ENCODE results near the gene AGAP1.

The AGAP1 gene

GRCh38 chr2:235960011-235960715, 466.3 kb downstream of the AGAP1 start:
- no peak for DNase-seq (ENCODE audit: low read depth, low spot score)

DNA sequence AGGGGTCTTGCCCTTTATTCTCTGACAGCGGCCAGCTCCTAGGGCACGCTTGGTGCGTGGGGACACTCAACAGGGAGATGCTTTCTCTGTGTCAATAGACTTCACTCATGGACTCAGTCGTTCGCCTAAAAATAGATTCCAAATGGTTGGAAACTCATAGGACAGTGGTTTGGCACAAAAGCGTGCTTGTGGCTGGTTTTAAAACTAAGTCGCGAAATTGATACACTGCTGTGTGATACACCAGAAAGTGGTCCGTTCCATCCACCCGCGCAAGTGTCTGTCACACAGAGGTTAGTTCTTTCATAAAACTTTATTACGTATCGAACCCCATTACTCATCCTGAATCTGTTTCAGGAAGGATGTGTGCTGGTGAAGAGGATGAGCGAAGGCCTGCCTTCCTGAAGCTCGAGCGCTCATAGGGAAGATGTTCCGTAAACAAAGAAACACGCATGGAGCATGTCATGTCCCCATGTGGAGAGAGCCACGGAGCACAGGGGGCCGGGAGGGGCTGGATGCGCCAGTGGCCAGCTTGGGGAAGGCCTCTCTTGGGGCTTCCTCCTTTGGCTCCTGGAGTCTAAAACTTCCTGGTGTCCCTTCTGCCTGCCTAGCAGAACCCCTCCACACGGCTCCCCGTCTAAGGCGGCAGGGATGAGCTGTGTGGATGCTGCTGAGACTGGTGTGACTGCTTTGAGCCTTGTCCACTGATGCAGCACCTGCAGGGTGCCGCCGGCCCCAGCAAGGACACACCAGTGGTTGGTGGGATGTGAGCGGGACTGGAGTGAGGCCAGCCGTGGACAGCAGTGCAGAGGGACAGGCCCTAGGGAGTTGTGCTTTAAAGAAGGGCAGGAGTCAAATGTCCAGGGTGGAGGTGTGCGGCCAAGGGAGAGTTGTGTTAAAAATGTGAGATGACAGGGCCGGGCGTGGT, 467.1 kb downstream of the AGAP1 start:
- DNase-seq (ENCODE audit: low read depth, low spot score) = no peak

- no peak for DNase-seq (ENCODE audit: low read depth, low spot score)
These were observed 467.9 kb downstream of the AGAP1 start for GRCh38 chr2:235961711-235962110.

GRCh38 chr2:235963853-235964577, 470.2 kb downstream of the AGAP1 start:
- DNase-seq (ENCODE audit: low read depth, low spot score) = no peak

DNA sequence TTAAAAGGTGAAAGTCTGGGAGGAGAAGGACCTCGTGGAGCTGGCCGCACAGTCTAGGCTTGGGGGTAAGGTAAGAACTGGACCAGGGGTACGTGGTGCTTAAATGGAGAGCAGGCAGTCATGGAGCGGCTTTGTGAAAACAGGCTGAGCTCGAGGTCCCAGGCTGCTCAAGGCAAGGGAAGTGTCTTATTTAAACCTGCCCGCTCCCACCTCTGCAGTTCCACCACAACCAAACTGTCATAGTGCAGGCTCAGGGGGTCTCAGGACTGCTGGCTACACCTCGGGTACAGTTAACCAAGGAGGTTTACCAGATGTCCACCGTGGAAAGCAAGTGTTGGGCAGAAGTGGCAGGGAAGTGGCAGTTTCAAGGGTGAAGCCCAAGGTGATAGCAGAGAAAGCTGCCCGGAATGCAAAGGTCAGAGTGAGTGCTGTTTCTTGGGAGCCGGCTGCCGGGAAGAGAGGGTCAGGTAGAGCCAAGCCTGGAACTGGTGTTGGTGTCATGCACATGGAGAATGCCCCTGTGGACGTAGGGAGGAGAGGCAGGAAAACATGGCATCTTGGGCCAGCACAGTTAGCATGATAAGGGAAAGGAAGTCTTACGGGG, 471.0 kb downstream of the AGAP1 start:
- no peak for DNase-seq (ENCODE audit: low read depth, low spot score)

DNA sequence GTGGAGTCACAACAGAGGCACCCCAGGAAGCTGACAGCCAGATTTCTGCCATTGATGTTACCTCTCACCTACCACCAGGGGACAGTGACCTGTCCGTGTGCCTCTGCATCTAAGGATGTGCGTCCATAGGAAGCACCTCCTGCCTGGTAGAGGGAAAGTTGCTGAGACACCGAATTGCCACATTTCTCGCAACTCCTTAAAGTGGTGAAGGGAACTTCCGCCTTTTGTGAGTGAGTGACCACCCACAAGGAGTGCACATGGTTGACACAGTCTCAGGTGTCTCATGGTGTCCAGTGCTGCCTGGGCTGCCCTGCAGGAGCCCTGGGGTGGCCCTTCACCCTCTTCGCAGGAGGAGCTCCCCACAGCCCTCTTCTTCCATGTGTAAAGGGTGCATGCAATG, 472.6 kb downstream of the AGAP1 start:
- no peak for DNase-seq (ENCODE audit: low read depth, low spot score)

DNA sequence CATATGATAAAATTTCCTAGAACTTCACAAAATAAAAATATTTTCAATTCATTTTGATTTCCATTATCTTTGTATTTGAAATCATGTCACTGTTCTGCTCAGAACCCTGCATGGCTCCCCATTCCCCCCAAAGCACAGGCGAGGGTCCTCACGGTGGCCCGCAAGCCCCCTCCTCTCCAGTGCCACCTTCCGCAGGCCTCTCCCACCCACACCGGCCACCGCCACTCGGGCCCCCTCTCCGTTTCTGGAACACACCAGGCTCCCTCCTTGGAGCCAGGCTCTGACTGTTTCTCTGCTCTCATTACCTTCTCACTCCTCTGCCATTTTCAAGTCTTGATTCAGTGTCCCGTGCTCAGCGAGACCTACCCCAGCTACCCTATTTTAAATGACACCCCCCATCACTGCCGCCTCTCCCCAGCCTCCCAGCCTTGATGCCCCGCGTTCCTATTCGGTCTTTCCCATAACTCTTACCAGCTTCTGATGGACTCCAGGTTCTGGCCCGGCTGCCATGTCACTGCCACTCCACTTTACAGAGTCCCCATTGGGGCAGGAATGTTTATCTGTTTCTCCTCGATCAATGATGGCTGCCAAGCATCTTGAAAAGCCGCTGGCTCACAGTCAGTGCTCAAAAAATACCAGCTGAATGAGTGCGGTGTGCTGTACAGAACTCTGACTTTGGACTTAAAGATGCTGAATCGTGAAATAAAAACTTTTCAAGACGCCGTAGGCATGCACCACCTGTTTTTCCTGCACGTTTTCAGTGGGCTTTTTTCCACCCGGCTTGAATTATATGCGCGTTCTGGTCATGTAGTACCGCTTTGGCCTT, 473.3 kb downstream of the AGAP1 start:
- DNase-seq (ENCODE audit: low read depth, low spot score) = no peak

DNA sequence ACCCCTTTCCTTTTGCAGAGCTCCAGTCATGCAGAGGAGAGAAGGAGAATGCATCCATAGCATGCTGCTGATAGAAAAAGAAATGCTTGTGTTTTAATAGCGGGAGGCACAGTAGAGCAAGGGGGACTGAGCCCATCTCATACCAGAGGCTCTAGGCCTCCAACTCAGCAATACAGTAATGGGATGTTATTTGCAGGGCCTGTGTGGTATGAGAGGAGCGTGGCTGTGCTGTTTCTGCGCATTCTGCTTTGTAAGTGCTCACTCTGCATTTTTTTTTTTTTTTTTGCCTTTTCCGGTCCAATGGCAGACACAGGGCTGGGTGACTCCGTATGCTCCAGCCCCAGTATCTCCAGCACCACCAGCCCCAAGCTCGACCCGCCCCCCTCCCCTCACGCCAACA, 474.3 kb downstream of the AGAP1 start:
- DNase-seq (ENCODE audit: low read depth, low spot score) = no peak

DNA sequence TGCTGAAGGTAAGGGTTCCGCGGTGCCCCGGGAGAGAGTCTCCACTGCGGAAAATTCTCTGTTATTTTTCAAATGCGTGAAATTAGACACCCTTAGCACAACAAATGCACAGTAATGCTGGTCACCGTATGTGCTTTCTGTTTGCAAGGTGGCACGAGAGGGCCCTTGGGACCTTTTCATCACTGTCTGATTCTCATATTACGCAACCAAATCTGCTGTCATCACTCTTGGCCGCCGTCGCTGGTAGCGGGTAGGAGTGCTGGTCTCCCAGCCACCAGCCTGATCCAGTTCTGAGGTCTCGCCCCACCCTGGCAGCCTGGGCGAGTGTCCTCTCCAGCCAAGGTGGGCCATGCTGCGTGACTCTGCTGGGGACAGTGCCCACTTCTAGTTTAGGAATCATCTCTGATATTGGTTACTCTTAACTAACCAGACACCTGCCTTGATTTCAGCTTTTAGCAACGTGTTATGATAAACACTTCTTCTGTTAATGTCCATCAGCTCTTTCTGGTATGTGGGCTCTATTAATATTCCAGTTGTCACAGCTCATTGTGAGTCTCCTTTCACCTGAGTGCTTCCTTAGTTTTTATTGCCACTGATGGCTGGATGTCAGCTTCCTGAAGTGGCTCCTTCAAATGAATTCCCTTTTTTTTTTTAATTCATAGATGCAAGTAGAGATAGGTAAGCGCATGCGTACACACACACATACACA, 474.9 kb downstream of the AGAP1 start:
- no peak for DNase-seq (ENCODE audit: low read depth, low spot score)

DNA sequence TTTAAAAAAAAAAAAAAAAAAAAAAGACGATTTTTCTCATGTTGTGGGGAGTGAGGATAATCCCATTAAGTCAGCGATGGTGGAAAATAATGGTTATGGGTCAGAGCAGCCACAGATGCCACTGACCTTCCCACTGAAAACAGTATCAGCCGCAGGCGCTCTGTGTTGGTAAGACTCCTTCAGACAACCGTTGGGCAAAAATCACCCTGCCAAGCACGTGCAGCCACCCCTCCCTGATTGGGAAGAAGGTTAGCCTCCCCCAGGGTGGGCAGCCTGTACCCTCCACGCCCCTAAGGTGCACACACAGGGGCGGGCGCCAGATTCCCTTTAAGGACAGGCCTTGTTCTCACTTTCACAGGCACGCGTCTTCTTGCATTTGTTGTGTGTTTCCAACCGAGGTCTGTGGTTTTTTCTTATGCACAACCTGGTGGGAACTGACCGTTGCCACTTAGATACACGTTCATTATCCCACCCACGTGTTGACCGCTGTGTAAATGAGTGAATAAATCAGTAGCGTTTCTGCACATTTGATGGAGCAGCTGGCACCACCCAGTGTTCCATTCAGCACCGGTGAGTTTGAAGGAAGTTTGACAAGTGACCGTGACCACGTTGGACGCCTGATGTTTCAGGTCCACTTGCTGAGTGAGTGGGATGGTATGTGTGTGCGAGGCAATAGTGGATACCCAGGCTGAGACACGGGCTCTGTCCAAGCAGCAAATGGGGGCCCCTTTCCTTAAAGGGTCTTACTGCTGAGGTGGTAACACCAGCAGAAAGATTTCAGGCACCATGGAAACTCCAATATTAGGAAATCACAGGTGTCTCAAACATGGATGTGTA, 476.6 kb downstream of the AGAP1 start:
- no peak for DNase-seq (ENCODE audit: low read depth, low spot score)

- DNase-seq (ENCODE audit: low read depth, low spot score) = no peak
These were observed 482.7 kb downstream of the AGAP1 start for GRCh38 chr2:235976516-235976915.

DNA sequence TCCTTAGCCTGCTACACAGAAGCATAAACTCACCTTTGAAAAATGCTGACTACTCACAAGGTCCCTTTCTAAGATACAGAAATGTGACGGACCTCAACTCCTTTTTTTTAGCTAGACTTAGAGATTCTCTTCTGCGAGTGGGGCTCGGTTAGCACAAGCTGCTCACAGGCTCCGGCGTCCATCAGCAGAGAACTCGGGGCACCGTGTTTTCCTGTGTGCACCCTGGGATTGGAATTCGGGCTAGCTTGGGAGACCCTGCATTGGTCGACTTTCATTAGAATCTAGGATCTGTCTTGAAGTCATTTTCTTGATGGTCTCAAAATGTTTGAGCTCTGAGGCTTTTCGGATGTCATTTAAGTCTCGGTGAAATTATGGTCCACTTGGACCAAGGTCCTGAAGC, 483.1 kb downstream of the AGAP1 start:
- no peak for DNase-seq (ENCODE audit: low read depth, low spot score)

GRCh38 chr2:235977445-235977844, 483.6 kb downstream of the AGAP1 start:
- DNase-seq (ENCODE audit: low read depth, low spot score) = no peak

DNA sequence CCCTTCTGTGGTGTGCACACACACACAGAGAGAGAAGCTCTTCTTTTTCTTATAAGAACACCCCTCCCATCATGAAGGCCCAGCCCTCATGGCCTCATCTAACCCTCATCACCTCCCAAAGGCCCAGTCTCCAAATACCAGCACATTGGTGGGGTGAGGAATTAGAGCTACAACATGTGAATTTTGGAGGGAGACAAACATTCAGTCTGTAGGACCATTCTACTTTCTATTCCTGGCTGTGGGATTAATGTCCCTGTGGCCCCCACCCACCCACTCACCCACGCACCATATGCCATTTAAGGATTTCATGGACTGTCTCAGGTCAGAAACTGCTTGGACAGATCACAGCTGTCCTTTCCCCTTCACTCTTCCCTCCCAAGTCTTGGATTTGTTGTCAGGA, 484.2 kb downstream of the AGAP1 start:
- DNase-seq (ENCODE audit: low read depth, low spot score) = no peak

- no peak for DNase-seq (ENCODE audit: low read depth, low spot score)
These were observed 485.2 kb downstream of the AGAP1 start for GRCh38 chr2:235979037-235979436.

- DNase-seq (ENCODE audit: low read depth, low spot score) = no peak
These were observed 486.1 kb downstream of the AGAP1 start for GRCh38 chr2:235979753-235980435.

GRCh38 chr2:235981631-235982030, 487.8 kb downstream of the AGAP1 start:
- no peak for DNase-seq (ENCODE audit: low read depth, low spot score)

DNA sequence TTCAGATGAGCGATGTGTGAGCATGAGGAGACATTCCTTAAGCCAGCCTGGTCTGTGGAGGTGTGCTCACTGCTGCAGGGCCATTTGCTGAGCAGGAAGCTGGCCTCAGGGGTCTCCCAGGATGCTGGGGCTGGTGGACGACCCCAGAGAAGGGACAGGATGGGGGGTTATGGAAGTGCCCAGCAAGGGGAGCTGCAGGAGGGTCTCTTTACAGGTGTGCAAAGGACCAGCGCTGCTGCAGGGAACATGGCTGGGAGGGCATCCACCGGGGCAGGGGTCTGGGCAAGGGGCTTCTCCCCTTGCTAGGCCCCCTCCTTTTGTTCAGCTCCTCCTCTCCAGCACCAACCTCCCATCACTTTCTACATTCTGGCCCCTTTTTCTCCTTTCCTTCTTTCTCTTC, 489.2 kb downstream of the AGAP1 start:
- no peak for DNase-seq (ENCODE audit: low read depth, low spot score)

DNA sequence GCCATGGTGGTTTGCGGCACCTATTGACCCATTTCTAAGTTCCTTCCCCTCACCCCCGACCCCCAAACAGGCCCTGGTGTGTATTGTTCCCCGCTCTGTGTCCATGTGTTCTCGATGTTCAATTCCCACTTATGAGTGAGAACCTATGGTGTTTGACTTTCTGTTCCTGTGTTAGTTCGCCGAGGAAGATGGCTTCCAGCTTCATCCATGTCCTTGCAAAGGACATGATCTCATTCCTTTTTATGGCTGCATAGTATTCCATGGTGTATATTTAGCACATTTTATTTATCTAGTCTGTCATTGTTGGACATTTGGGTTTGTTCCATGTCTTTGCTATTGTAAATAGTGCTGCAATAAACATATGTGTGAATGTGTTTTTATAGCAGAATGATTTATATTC, 490.7 kb downstream of the AGAP1 start:
- DNase-seq (ENCODE audit: low read depth, low spot score) = no peak
